ENCODE measurements around the gene THEM4. TPM values are rescaled to one million over a fixed set of nuclear protein-coding genes. Genes with fewer than 3 reads are reported as not detected.
A peak's percentile ranks its signal among the peaks of the same experiment; 100 is the strongest.

THEM4 gene
- total RNA-seq (100 to 1,000 TPM in 2 of 5 experiments, 10 to 100 TPM in 3; 37.6 to 143 (median 44.6) TPM), polyA plus RNA-seq (100 to 1,000 TPM; 113 to 122 TPM), total RNA-seq (100 reads per million, percentile 84 among the genes with 10 or more reads in this experiment)

- Histone ChIP-seq H3K36me3 (ENCODE audit: control insufficient read depth in 2 of 3, insufficient read depth in 3 of 3, low read length in 3 of 3) (peaks cover 0 to 9% (median 0%) of the 10 kb centered on the region in 3 experiments), H3K4me3 (ENCODE audit: low read length) (peak within 1 kb of the TSS; percentile 67), H3K27me3 (ENCODE audit: control insufficient read depth in 2 of 2, insufficient read depth in 2 of 2, low read length in 2 of 2) (no peaks in the 10 kb centered on the region), H3K9me3 (ENCODE audit: control insufficient read depth in 2 of 3, low read length in 3 of 3) (peaks cover 0 to 14% (median 4%) of the 10 kb centered on the region in 3 experiments), H3K4me1 (ENCODE audit: control insufficient read depth in 2 of 2, insufficient read depth in 2 of 2, low read length in 2 of 2) (peaks cover 23 to 39% of the 10 kb centered on the region in 2 donors), H3K27ac (ENCODE audit: low read depth, low read length) (peak within 1 kb of the TSS; percentile 82)
- peak within 1 kb of the TSS; percentile 82 to 98 (median 90) for H3K27ac Mint-ChIP-seq
- H3K9me3 Mint-ChIP-seq, result peaks cover 0 to 33% (median 21%) of the 10 kb centered on the region in 11 donors
- peak within 1 kb of the TSS; percentile 79 to 93 (median 88) for H3K4me3 Mint-ChIP-seq
- DNase-seq, result peak; percentile 67 to 94 (median 80)
- H3K4me1 Mint-ChIP-seq, result peaks cover 21 to 47% (median 37%) of the 10 kb centered on the region in 7 donors
- peaks cover 6 to 38% (median 28%) of the 10 kb centered on the region in 5 donors for H3K36me3 Mint-ChIP-seq
- intact Hi-C loops (cut with micrococcal nuclease), result loop anchor here (1.0 to 5.0 kb wide), 8 partner anchors 11 to 452 kb away; partner anchors contain the start of genes MRPL9 (in 1 of the 2), POGZ (in 1 of the 2) and S100A10 (in 1 of the 2)
- ATAC-seq, result peak; percentile 97
- ChIA-PET POLR2A (interaction anchor here (0.6 to 6.2 kb wide), 13 partner anchors 8 to 628 kb away, joined by 3 to 133 read pairs (median 3); partner anchors contain the start of gene ZNF687), CTCF (interaction anchor here (0.6 to 4.9 kb wide), 7 partner anchors 8 to 914 kb away, joined by 3 to 31 read pairs (median 3); no protein-coding TSS in a partner anchor)
- peaks cover 0 to 8% (median 0%) of the 10 kb centered on the region in 5 donors for H3K27me3 Mint-ChIP-seq
Measured at GRCh38 chr1:151909167-151910149, at the start of gene THEM4. TSS of gene THEM4 (minus strand) at chr1:151909511. CDS start at chr1:151909458, 53 bp downstream.

DNA sequence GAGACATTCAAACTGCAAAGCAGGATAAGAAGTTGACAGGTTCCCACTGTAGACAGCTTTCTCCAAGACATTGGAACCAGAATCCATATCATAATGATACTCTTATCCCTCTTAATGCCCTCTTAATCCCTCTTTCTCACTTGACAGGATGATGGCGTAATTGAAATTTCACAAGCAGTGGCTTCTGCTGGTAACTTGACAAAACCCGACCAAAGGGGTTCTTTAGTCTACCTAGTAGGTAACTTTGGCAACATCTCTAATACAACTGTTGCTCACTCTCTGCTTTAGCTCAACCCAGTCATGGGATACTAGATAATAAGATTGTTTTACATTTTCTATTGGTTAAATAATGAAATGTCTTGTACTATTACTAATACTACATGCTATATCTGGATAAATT, 49.6 kb upstream of the THEM4 start:
- H3K9me3 Mint-ChIP-seq, result no peaks in the 10 kb centered on the region
- Histone ChIP-seq H3K27ac (ENCODE audit: low read depth, low read length) (no peak overlapping the region), H3K4me1 (ENCODE audit: control insufficient read depth in 2 of 2, insufficient read depth in 2 of 2, low read length in 2 of 2) (no peaks in the 10 kb centered on the region), H3K4me3 (ENCODE audit: low read length) (no peak overlapping the region), H3K9me3 (ENCODE audit: control insufficient read depth in 2 of 3, low read length in 3 of 3) (no peaks in the 10 kb centered on the region), H3K36me3 (ENCODE audit: control insufficient read depth in 2 of 3, insufficient read depth in 3 of 3, low read length in 3 of 3) (no peaks in the 10 kb centered on the region), H3K27me3 (ENCODE audit: control insufficient read depth in 2 of 2, insufficient read depth in 2 of 2, low read length in 2 of 2) (no peaks in the 10 kb centered on the region)
- intact Hi-C loops (cut with micrococcal nuclease), result no loop called here
- no peak for DNase-seq
- no peak for ATAC-seq
- H3K4me3 Mint-ChIP-seq, result no peak overlapping the region
- CTCF ChIA-PET, result no interaction called here
- no peak overlapping the region for H3K27ac Mint-ChIP-seq
- peaks cover 0 to 9% (median 5%) of the 10 kb centered on the region in 7 donors for H3K4me1 Mint-ChIP-seq
- peaks cover 0 to 7% (median 0%) of the 10 kb centered on the region in 5 donors for H3K27me3 Mint-ChIP-seq
- no peaks in the 10 kb centered on the region for H3K36me3 Mint-ChIP-seq
- POLR2A ChIA-PET, result interaction anchor here (1.0 kb wide), 1 partner anchor 62 kb away, joined by 3 read pairs; no protein-coding TSS in a partner anchor

GRCh38 chr1:151956957-151957497, 47.7 kb upstream of the THEM4 start:
- peaks cover 0 to 14% (median 0%) of the 10 kb centered on the region in 5 donors for H3K27me3 Mint-ChIP-seq
- Histone ChIP-seq H3K9me3 (ENCODE audit: control insufficient read depth in 2 of 3, low read length in 3 of 3) (no peaks in the 10 kb centered on the region), H3K27ac (ENCODE audit: low read depth, low read length) (no peak overlapping the region), H3K27me3 (ENCODE audit: control insufficient read depth in 2 of 2, insufficient read depth in 2 of 2, low read length in 2 of 2) (no peaks in the 10 kb centered on the region), H3K4me1 (ENCODE audit: control insufficient read depth in 2 of 2, insufficient read depth in 2 of 2, low read length in 2 of 2) (no peaks in the 10 kb centered on the region), H3K4me3 (ENCODE audit: low read length) (no peak overlapping the region), H3K36me3 (ENCODE audit: control insufficient read depth in 2 of 3, insufficient read depth in 3 of 3, low read length in 3 of 3) (no peaks in the 10 kb centered on the region)
- ATAC-seq, result no peak
- intact Hi-C loops (cut with micrococcal nuclease), result no loop called here
- H3K4me1 Mint-ChIP-seq, result peaks cover 0 to 9% (median 5%) of the 10 kb centered on the region in 7 donors
- no peaks in the 10 kb centered on the region for H3K9me3 Mint-ChIP-seq
- no peak overlapping the region for H3K4me3 Mint-ChIP-seq
- no peak overlapping the region for H3K27ac Mint-ChIP-seq
- ChIA-PET POLR2A (no interaction called here), CTCF (no interaction called here)
- no peaks in the 10 kb centered on the region for H3K36me3 Mint-ChIP-seq
- no peak for DNase-seq

GRCh38 chr1:151953409-151954094, 44.2 kb upstream of the THEM4 start:
- no peak for ATAC-seq
- H3K27ac Mint-ChIP-seq, result no peak overlapping the region
- H3K9me3 ChIP-seq (ENCODE audit: control insufficient read depth in 2 of 3, low read length in 3 of 3), result no peaks in the 10 kb centered on the region

DNA sequence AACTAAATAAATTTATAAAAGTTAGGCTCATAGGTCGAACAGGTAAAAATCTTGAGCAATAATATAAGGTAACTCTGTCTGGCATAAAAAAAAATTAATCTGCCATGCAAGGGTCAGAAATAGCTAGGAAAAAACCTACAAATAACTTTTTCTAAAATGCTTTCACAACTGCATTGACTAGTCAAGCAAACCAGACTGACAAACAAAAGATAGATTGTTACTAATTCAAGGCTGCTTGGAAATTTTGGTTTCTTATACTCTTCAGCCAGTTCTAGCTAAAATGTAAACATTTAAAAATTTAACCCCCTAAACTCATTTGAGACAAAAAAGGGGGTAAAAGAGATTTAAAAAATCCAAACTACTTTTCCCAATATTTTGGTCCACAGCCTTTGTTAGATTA, 43.5 kb upstream of the THEM4 start:
- DNase-seq (no peak), ATAC-seq (no peak)
- no peaks in the 10 kb centered on the region for H3K36me3 Mint-ChIP-seq
- no peak overlapping the region for H3K27ac Mint-ChIP-seq
- CTCF ChIA-PET, result interaction anchor here (1.3 kb wide), 2 partner anchors 12 to 15 kb away, joined by 3 to 8 read pairs; no protein-coding TSS in a partner anchor
- H3K4me1 Mint-ChIP-seq, result peaks cover 0 to 3% (median 0%) of the 10 kb centered on the region in 7 donors
- no peaks in the 10 kb centered on the region for H3K27me3 ChIP-seq (ENCODE audit: control insufficient read depth in 2 of 2, insufficient read depth in 2 of 2, low read length in 2 of 2)
- POLR2A ChIA-PET, result interaction anchor here (0.6 kb wide), 4 partner anchors 20 to 508 kb away, joined by 3 read pairs; no protein-coding TSS in a partner anchor
- H3K27ac ChIP-seq (ENCODE audit: low read depth, low read length), result no peak overlapping the region
- no peaks in the 10 kb centered on the region for H3K36me3 ChIP-seq (ENCODE audit: control insufficient read depth in 2 of 3, insufficient read depth in 3 of 3, low read length in 3 of 3)
- no peak overlapping the region for H3K4me3 Mint-ChIP-seq
- H3K4me1 ChIP-seq (ENCODE audit: control insufficient read depth in 2 of 2, insufficient read depth in 2 of 2, low read length in 2 of 2), result no peaks in the 10 kb centered on the region
- H3K27me3 Mint-ChIP-seq, result peaks cover 0 to 25% (median 0%) of the 10 kb centered on the region in 5 donors
- H3K9me3 Mint-ChIP-seq, result no peaks in the 10 kb centered on the region
- intact Hi-C loops (cut with micrococcal nuclease), result no loop called here
- no peaks in the 10 kb centered on the region for H3K9me3 ChIP-seq (ENCODE audit: control insufficient read depth in 2 of 3, low read length in 3 of 3)
- no peak overlapping the region for H3K4me3 ChIP-seq (ENCODE audit: low read length)

More at GRCh38 chr1:151953409-151954094, 44.2 kb upstream of the THEM4 start:
- Mint-ChIP-seq H3K4me1 (peaks cover 0 to 3% (median 0%) of the 10 kb centered on the region in 7 donors), H3K27me3 (peaks cover 0 to 25% (median 0%) of the 10 kb centered on the region in 5 donors), H3K4me3 (no peak overlapping the region), H3K9me3 (no peaks in the 10 kb centered on the region), H3K36me3 (no peaks in the 10 kb centered on the region)
- intact Hi-C loops (cut with micrococcal nuclease), result no loop called here
- ChIA-PET CTCF (no interaction called here), POLR2A (interaction anchor here (0.6 to 1.2 kb wide), 3 partner anchors 15 to 28 kb away, joined by 3 to 5 read pairs (median 3); no protein-coding TSS in a partner anchor)
- Histone ChIP-seq H3K4me3 (ENCODE audit: low read length) (no peak overlapping the region), H3K27me3 (ENCODE audit: control insufficient read depth in 2 of 2, insufficient read depth in 2 of 2, low read length in 2 of 2) (no peaks in the 10 kb centered on the region), H3K36me3 (ENCODE audit: control insufficient read depth in 2 of 3, insufficient read depth in 3 of 3, low read length in 3 of 3) (no peaks in the 10 kb centered on the region), H3K4me1 (ENCODE audit: control insufficient read depth in 2 of 2, insufficient read depth in 2 of 2, low read length in 2 of 2) (no peaks in the 10 kb centered on the region), H3K27ac (ENCODE audit: low read depth, low read length) (no peak overlapping the region)
- no peak for DNase-seq

All from naive thymus-derived CD4-positive, alpha-beta T cell (primary cell).